Kidney tubule cell (primary cell): ENCODE results near the gene DLL1.
A peak's percentile ranks its signal among the peaks of the same experiment; 100 is the strongest.

Source experiments
- DNase-seq: peaks from one replicate; pipeline ENCODE4 v3.0.0-alpha.2; 2018; ENCODE audit warnings: low spot score

DLL1 gene

DNA sequence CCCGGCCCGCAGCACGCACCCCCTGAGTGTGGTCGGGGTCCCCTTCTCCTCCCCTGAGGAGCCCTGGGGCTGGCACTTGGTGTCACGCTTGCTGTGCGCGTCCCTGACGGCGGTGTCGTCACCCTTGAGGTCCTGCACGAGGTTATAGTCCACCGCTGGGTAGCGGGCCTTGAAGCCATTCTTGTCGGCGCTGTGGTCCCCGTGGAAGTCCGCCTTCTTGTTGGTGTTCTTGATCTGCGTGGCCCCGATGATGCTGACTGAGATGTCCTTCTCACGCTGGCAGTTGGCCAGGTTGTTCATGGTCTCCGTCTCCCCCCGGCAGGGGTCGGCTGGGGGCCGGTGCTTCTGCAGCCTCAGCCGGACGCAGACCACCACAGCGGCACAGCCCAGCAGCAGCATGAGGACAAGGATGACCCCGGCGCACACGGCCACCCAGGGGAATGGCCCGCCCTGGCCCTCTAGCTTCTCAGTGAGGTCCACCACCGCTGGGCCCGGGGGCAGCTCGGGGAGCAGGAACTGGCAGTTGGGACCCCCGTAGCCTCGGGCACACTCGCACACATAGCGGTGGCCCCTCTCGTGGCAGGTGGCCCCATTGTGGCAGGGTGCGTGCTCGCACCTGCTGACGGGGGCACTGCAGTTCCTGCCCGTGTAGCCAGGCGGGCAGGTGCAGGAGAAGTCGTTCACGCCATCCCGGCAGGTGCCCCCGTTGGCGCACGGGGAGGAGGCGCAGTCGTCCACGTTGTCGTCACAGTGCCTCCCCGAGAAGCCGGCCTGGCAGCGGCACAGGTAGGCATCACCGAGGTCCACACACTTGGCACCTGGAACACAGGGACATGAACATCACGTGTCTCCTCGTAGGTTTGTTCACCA, 7.4 kb downstream of the DLL1 start:
- no peak for DNase-seq

DNA sequence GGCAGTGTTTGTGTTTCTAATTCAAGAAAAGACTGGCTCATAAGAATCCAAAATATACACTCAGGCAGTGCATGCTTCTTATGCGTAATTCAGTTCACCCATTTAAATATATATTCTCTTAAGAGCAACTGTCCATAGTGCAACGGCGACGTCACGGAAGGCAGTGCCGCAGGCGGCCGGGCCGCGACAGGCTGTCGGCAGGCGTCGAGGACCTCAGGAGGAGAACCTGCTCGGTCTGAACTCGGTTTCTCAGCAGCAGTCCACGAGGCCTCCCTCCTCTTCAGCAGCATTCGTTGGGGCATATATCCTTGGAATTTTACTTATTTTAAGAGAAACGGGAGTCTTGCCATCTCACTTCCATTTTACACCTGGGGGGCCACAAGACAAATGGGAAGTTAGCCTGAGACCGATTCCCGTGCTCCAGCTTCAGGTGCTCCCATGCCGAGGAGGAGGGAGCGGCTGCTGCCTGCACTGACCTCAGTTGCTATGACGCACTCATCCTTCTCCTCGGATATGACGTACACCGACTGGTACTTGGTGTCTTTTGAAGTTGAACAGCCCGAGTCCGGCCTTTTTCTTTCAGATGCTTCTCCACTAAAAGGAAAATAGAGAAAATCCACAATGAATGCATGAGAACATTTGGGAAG, 8.2 kb downstream of the DLL1 start:
- no peak for DNase-seq

DNA sequence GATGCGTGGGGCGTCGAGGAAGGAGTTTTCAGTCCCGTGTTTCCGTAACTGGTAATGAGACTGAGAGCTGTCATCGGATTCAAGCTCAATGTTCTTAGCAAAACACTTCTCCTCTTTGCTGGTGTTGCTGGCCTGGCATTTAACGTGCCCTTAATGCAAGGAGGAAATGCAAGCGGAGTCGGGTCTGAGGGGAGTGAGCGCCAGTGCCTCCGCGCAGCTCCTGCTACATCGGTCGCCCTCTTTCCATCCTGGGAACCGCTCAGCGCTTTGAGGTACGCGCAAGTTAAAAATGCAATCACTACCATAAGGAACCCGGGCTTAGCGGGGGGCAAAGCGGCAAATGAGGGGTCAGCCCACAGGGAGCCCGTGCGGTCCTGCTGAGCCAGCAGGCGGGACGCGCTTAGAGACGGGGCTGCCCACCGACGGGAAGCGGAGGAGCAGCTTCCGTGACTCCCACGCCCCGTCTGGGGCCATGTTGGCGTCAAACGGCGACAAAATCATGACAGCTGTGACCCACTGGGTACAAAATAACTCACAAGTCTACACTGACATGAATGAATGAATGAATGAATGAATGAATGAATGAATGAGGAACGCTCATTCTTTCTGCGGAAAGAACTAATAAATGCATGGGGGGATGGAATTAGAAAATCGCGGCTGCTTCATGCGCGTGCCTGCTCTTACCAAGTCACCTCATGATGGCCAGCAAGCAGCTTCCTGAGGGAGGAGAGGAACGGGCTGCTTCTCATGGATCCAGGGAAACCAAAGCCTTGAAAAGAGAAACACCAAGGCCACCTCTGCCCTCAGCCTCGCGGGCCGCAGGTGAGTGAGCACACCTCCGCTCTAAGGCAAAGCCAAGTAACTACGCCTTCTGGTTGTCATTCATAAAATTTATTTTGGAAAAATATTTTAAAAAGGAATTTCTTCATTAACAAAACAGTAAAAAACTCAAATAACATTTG, 9.3 kb downstream of the DLL1 start:
- no peak for DNase-seq

GRCh38 chr6:170280689-170281045, 10.2 kb downstream of the DLL1 start:
- DNase-seq = no peak

- peak; percentile 71 for DNase-seq
Observed at GRCh38 chr6:170279977-170280688, 10.7 kb downstream of the DLL1 start.

DNA sequence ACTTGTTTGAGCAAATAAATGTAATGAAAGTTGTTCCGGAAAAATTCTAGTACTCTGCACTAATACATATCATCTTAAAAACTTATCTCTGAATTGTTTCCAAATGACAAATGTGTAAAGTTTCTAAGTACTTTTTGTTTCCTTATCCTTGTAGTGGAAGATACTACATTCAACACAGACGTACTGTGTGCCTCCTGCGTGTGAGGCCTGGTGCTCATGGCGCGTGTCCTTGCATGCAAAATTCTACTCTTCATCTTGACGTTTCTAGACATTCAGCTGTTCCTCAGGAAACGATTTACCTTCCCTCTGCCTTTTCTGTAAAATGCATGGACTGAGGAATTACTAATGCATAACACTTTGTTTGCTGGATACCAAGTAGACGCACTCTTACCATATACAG, 11.5 kb downstream of the DLL1 start:
- no peak for DNase-seq

DNA sequence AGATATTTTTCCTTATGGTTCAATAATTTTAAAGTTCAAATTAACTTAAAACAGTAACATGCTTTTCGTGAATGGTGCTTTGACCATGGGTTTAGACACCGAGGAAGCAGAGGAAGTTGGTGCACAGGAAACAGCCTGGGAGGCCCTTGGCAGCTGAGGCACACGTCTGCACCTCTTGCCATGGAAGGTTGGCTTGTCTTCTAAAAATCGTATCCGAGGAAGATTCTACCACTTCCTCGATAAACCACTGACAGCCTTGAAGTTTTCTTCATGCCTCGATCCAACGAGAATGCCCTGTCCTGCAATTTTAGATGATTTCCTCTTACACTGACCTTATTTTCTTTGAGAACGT, 12.2 kb downstream of the DLL1 start:
- no peak for DNase-seq

GRCh38 chr6:170277893-170278742, 12.8 kb downstream of the DLL1 start:
- no peak for DNase-seq

- DNase-seq = no peak
Observed at GRCh38 chr6:170276369-170277057, 14.4 kb downstream of the DLL1 start.

DNA sequence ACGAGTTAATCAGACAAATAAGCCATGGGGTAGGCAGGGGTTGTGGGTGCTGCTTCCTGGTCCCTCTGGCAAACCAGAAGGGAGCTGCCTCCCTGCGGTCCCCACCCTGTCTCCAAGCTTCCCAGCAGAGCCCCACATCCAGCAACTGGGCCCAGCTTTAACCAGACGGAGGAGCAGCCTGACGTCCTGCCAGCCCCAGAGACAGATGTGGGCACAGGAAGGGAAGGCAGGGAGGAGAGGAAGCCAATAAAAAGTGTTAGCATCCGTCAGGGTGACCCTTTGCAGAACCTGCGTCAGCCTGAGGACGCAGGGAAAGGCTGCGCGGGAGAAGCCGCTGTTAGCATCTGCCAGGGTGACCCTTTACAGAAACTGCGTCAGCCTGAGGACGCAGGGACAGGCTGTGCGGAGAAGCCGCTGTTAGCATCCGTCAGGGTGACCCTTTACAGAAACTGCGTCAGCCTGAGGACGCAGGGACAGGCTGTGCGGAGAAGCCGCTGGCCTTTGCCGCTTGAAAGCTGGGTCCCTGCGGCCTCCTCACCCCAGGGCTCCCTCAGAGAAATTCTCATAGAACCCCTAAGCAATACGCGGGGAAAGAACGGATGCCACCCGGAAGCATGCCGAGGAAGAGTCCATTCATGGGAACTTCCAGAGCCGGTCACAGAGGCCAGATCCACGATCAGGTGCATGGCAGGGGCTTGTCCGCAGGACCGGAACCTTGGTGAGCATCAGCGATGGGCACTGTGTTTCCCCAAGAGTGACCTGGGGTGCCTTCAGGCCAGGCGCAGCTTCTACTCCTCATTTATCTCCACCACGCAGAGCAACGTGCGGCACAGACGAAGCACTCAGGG, 15.9 kb downstream of the DLL1 start:
- no peak for DNase-seq

DNA sequence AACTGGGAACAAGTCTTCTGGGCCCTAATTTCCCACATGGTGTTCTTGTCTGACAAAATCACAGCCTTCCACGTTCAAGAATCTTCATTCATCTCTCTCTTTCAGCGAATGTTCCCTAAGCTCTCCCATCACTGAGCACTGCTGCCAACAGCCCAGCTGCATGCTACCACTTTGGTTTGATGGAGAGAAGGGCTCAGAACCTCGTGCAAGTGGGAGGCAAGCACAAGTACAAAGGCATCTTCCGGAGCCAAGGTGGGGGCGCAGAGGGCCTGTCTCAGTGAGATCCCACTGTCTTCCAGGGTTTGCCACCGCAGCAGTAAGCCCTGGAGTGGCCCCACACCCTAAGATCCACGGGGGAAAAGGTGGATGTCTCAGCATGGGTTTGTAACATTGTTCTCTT, 17.2 kb downstream of the DLL1 start:
- no peak for DNase-seq

DNA sequence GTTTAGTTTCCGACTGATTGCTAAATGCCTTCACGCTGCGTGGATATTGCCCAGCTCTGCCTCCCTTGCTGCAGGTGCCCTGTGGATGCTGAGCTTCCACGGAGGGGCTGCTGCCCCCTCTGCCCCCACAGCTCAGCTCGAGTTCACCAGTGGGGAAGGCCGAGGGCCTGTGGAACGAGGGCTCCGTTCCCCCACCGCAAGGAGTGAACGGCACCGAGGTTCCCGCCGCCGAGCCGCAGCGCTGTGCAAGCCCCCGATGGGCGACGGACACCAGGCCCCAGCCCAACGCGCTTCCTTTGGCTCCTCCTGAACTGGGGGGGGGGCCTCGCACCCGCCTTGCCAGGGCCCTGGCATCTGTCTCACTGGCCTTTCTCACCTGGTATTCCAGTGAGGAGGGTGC, 17.7 kb downstream of the DLL1 start:
- no peak for DNase-seq

GRCh38 chr6:170272341-170273065, 18.4 kb downstream of the DLL1 start:
- DNase-seq = no peak

DNA sequence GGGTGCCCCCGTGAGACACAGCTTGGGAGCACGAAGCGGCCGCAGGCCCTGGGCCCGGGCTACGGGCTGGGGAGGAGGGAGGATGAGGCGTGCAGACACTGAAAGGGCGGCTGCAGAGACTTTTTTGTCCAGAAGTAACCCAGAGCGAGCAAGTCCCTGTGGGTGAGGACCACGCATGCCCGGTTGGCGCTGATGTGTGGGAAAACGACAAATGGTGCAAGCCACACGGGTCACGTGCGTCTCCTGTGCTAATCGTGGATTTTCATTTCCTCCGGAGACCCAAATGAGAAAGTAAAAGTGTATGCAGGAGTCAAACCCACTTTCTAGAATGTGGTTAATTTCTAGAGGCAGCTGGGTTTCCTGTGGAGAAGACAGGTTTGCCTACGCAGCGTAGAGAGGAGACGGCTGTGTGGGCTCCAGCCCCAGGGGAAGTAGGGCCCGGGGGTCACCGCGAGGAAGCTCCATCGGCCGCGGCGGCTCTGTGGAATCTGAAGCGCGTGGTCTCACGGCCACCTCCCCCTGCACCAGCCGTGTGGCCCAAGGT, 19.0 kb downstream of the DLL1 start:
- no peak for DNase-seq

GRCh38 chr6:170270984-170271593, 19.8 kb downstream of the DLL1 start:
- DNase-seq = no peak

- peak; percentile 33 for DNase-seq
Observed at GRCh38 chr6:170269846-170270541, 20.9 kb downstream of the DLL1 start.

- DNase-seq = no peak
Observed at GRCh38 chr6:170269151-170269845, 21.6 kb downstream of the DLL1 start.
